NCI-H748 treated with DMSO at 0.1 percent for 48 hours (cell line): ENCODE data around the gene NAGA.
"Not testable (repeated sequence)": the region's sequence is repeated elsewhere in the genome, so short reads cannot be mapped to it uniquely, and the experiment has no call there.

Source experiments
- DNase-seq: peaks from one replicate; lab custom pipeline; 2025; lab: John Stamatoyannopoulos, UW

Gene NAGA

DNA sequence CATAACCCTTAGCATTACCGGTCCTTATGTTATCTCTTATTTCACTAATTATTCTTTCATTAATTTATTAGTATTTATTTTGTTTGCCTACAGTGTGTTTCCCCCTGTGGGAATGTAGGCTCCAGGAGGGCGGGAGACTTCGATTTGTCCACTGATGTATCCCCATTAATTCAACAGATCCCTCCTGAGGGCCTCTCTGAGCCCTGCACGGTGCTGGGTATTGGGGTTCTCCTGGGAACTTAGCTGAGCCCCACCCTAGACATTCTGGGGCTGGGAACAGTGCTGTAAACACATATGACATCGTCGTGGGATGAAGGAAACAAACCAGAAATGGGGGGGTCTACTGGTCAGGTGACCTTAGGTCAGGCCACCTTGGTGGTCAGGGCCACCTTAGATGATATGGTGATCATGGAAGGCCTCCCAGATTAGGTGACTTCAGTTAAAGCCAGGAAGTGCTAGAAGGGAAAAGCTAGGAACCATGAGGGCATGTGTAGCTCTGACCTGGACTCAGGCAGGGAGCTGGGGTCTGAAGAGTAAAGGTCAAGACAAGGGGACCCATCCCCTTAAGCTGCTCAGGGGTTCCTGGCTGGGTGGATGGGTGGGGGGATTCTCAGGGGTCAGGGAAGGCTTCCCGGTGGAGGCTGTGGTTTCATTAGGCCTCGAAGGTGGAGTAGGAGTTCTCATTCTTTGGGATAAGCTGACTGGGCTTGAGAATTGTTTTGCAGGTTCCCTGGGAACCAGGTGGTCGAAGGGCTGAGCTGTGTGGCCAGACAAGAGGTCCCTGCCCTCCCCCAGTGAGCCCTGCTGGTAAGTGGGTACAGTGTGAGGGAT is 4.4 kb upstream of the NAGA start:
- DNase-seq, result no peak

DNA sequence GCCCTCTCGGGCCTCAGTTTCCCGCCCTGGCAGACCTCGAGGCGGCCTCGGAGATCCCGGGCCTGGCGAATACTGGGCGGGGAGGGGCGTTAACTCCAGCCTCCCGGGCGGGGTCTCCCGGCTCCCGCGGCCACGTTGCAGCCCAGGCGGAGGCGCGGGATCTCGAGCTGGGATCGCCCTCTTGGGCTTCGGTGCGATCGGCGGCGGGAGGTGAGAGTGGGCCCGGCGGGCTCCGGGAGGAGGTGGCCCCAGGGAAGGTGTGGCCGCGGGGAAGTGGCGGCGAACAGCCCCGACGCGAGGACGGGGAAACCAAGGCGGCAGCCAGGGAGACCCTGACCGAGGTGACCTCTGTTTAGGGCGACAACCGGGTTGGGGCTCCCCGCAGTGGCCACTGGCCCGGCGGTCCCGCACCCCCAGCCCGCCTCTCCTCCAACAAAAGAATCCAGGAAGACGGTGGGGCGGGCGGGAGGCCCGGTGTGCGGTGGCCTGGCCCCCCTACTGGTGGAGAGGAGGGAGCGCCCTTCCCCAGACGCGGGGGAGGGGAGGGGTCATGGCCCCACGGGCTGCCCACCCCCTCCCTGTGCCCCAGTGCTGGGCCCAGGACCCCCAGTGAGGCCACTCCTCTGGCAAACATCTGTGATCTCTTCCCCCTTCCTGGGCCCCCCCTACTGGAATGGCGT is 3.7 kb upstream of the NAGA start, which contains the start of gene PHETA2:
Gene PHETA2, plus strand, starts transcription at position 117 of the 680 bp plus-strand sequence. CDS start 3,046 bp downstream, outside the sequence.
- no peak for DNase-seq

DNA sequence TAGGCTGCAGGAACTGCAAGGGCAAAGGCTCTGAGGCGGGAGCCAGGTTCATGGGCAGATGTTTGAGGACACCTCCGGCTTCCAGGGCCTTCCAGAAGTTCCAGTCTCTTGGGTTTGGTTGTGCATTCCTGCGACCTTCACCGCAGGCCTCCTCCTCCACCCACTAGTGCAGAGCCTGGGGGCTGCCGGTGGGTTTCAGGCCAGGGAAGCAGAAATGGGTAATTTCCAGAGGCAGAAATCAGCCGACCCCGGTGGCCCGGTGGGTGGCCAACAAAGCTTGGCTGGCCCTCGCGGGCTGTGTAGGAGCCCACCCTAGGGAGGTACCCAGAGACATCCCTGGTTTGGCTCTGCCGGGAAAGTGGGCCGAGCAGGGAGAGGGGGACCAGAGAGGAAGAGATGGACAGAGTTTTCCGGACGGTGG is 3.0 kb upstream of the NAGA start:
- DNase-seq, result no peak

DNA sequence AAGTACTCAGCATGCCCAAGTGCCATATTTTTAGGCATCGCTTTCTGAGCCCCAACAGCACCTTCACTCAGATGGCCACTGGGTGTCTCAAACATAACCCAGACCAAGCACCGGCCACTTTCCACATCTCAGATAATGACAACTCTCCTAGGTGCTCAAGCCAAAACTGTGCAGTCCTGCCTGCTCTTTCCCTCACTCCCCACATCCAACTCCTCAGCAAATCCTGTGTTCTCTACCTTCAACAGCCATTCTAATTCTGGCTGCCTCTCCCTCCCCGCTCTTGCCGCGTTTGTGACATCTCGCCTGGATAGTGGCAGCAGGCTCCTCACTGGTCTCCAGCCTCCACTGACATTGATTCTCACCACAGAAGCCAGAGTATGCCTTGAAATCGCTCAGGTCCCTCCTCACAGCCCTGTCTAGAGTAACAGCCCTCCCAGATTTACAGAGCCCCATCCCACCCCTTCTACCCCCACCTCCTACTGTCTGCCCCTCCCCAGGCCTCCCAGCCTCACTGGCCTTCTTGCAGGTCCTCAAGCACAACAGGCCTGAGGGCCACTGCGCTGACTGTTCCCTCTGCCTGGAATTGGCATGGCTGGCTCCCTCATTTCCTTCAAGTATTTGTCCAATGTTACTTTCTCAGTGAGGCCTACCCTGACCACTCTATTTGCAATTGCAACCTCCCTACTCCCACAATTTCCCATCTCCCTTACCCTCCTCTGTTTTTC is 2.2 kb upstream of the NAGA start:
- no peak for DNase-seq

DNA sequence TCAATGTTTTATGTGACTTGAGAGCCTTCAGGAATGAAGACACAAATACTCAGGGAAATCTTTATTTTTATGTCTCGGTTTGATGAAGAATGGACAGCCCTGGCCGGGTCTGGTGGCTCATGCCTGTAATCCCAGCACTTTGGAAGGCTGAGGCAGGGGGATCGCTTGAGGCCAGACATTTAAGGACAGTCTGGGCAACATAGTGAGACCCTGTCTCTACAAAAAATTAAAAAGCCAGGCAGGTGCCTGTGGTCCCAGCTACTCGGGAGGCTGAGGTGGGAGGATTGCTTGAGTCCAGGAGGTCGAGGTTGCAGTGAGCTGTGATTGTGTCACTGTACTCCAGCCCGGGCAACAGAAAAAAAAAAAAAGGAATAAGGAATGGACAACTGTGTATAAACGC is 896 bp upstream of the NAGA start:
- DNase-seq, result not testable (repeated sequence)

DNA sequence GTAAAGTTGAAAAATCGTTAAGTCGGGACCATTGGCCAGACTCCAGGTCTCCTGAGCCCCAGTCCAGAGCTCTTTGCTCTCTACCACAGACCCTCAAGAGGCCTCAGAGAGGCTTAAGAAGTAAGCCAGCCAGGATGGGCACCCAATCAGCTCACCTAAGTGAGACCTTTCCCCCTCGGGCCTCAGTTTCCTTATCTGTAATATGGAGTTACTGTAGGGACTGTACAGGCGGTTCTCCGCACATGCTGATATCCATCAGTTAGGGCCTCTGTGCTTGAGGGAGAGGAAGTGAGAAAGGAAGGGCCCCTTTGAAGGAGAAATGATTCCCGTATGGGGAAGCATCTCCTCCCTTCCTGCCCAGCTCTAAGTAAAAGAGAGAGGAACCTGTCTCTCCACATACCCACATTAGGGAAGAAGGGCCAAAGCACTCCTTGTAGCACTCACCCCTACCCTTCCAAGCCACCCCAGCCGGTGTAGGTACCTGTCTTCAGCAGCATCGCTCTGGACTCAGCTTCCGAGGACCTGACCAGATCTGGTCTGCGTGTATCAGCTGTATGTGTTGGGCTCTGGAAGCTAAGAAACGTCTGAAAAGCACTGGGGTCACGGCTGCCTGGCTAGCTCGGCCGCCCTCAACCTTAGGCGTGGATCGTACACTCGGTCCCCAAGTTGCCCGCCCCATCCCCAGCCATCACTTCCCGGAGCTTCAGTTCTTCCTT is 653 bp downstream of the NAGA start:
- no peak for DNase-seq

DNA sequence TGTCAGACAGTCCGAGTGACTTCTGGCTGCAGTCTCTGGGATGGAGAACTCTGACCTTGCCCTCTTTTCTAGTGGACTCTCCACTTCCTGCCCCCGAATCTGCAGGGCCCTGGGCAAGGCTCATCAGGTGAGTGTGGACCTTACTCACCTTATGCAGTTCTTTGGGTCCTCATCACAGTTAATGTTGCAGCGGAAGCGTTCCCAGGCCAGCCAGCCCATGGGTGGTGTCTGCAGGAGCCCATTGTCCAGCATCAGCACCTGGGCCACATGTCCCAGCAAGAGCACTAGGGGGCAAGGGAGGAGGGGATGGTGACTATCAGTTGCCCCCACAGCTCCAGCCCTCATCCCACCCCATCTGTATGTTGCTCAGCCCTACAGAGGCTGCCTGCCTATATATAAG is 2.3 kb downstream of the NAGA start:
- DNase-seq, result no peak

DNA sequence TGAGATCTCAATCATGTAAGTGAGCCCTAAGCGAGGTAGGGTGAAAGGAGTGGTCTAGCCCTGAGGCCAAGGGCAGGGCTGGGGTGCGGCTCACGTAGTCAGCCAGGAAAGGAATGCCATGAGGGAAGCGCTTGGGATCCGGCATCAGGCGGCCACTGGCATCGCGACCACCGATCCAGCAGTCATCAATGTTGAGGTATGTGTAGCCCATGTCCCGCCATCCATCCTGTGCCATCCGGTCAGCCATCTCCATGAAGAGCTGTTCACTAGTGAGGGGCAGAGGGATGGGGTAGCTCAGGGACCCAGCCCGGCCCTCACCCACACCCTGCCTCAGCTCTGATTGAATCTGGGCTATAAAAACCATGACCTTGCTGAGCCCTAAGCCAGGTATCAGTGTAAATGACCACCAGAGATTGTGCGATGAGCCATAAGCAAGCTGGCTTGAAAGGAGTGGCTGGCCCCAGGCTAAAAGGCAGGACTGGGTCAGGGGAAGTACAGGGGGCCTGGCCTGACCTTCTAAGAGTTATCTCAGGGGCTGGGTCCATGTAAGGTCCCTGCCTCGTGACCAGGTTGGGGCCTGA is 2.9 kb downstream of the NAGA start:
- DNase-seq, result no peak

DNA sequence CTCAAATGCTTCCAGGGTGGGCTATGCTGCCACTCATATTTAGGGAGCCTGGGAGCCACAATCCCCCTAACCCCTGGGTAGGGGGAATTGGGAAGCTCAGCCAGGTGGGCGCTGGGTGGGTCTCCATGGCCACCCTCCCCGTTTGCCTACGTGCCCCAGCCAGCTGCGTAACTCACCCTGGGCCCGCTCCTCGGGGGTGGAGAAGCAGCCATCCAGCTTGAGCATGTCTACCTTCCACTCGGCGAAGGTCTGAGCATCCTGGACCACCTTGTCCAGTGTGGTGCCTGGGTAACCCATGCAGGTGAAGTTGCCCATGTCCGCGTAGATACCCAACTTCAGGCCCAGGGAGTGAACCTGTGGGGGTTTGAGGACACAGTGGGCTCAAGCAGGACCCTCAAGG is 3.7 kb downstream of the NAGA start:
- DNase-seq, result no peak

DNA sequence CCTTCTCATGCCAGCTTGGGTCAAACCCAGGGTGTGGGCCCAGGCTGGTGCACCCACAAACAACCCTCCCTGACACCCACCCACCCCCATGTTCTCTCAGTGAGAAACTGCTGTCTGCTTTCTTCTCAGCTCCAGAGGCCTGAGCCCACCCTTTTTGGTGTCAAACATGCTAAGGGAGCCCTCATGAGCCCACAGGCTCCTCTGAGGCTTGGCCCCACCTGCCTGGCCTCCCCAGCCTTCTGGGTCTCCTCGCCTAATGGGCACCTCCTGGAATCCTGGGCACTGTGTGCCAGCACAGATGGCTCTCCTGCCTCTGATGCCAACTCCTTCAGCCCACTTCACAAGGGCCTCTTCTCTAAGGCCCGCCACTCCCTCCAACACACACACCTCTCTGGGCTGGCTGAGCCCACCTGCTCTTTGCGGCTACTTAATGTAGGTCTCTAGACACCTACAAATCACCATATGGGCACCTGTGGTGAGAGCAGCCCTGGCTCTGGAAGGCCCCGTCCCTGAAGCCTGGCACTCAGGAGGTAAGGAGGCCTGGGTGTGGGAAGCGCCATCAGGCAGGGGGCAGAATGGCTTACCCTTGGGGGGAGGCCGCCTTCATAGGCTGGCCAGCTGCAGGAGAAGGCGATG is 4.4 kb downstream of the NAGA start:
- no peak for DNase-seq

DNA sequence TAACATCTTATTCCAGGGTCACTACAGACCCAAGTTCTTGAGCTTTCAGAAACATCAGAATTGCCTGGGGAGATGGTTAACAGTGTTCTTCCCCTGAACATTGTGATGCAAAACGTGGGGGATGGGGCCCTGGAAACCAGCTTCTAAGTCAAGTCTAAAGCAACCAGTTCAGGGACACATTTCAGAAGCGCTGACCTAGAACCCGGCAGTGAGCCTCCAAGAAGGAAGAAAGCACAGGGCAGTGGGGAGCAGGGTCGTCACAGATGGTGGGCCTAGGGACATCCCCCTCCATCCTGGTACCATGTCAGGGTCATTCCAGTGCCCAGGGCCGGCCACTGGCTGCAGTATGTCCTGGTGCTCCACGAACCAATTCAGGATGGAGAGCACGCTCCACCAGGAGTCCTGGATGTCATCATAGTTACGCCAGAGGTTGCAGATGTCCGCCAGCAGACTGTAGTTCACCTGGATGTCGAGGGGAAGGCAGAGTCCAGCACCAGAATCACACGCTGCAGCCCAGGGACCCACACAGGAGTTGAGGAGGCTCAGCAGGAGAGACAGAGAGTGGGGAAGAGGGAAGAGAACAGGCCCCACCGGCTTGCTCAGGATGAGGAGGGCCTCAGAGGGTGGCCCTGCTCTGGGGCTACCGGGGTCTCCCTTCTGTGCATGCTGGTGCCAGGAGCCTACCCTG is 5.0 kb downstream of the NAGA start:
- no peak for DNase-seq

DNA sequence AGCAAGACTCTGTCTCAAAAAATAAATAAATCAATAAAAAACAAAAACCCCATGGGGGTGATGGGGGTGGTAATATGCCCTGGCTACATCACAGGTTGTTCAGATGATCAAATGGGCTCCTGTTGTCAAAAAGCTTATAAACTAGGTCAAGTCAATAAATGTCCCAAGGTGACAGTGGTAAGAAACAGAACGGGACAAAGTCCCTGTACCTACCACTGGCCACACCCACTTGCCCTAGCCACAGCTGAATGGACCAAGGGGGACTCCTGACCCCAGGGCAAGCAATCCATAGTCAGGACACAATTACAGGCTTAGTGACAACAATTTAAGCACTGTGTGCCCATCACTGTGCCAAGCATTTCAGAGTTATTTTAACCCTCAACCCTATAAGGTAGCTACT is 6.0 kb downstream of the NAGA start:
- DNase-seq, result no peak

DNA sequence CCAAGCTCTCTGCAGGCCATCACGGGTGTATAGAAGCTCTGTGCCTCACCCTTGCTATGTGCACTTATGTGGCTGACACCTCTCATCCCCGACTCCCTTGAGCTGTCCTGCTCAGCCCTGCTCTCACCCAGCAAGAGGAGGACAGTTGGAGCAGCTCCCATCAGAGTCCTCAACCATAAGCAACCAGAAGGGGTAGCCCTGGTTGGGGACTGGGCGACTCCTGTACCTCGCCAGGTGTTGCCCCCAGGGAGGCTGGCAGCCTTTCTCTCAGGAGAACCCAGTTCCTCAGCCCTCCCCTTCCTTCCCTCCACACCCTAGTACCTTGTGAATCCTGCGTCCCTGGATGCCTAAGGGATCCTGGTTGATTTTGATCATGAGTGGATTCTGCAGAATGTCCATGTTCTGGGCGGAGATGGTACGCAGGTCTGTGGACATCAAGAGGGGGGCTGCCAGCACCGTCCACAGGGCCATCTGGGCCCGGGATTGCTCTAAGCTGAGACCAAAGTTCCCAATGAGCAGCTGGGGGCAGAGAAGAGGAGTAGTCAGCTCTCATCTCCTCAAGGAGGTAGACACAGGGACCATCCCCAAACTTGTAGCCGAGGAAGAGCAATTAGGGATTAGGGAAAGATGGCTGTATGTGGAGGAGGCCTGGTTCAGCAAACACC is 8.0 kb downstream of the NAGA start:
- no peak for DNase-seq

DNA sequence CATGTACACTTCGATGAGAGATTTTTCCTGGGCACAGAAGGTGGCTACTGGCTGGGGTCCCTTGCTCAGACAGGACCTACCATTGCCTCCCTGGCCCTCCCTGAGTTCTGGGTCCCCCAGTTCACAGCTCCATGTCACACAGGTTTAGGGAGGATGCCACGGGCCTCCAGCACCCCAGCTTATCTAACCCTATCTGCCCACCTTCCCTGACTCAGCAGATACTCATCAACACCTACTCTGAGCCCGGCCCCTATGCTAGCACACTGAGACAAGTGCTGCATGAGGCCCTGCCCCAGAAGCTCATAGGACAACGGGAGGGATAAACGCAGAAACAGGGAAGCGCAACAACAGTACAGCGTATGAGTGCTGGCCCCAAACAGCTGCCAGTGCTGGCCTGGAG is 9.6 kb downstream of the NAGA start:
- DNase-seq, result no peak

DNA sequence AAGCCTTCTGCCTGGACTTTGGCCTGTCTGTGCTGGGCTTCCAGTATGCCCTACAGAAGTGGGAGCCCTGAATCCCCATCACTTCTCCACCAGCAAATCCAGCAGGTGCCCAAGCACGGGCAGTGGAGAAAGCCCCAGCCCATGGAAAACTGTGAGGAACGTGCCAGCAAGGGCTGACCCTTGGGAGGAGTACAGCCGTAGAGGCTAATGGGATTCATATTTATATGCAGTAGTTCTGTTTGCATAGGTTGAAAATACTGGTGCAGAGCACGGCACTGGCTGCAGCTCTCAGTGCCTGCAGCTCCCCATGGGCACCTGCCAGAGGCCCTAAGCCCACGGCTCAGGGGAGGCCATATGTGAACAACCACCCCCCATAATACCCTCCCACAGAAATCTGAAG is 10.1 kb downstream of the NAGA start:
- no peak for DNase-seq

DNA sequence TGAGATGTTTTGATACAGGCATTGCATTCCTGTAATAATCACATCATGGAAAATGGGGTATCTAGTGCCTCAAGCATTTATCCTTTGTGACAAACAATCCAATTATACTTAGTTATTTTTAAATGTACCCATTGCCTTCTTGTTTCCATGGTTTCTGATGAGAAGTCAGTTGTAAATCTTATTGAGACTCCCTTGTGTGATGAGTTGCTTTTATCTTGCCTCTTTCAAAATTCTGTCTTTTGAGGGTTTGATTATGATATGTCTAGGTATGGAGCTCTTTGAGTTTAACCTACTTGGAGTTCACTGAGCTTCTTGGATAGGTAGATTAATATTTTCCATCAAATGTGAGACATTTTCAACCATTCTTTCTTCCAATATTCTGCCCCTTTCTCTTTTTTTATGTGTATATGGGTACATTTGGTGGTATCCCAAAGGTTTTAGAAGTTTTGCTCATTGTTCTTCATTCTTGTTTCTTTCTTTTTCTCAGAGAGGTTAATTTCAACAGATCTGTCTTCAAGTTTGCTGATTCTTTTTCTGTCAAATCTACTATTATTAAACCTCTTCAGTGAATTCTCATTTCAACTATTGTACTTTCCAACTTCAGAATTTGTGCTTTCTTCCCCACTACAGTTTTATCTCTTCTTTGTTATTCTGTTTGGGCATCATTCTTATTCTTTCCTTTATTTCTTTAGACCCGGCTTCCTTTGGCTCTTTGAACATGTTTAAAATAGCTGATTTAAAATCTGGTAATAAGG is 13.7 kb downstream of the NAGA start:
- no peak for DNase-seq

DNA sequence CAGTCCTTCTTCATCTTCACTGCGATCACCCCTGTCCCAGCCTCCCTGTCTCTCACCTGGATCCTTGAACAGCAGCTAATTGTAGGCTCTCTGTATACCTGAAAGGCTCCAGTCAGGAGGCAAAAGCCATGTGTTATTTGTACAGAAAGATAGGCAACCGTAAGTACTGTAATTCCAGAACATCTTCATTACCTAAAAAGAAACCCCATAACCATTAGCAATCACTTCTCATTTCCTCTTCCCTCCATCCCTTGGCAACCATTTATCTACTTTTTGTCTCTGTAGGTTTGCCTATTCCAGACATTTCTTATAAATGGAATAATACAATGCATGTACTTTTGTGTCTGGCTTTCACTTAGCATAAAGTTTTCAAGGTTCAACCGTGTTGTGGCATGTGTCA is 17.8 kb downstream of the NAGA start:
- DNase-seq, result no peak

DNA sequence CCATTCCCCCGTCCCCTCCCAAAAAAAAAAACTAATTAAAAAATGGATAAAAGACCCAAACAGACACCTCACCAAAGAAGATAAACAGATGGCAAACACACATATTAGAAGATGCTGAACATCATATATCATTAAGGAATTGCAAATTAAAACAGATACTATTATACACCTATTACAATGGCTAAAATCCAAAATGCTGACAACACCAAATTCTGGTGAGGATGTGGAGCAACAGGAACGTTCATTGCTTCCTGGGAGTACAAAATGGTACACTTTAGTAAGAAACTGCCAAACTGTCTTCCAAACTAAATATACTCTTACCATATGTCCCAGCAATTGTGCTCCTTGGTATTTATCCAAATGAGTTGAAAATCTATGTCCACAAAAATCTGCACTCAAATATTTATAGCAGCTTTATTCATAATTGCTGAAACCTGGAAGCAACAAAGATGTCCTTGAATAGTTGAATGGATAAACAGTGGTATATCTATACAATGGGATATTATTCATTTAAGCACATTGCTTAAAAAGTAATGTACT is 19.9 kb downstream of the NAGA start:
- no peak for DNase-seq

DNA sequence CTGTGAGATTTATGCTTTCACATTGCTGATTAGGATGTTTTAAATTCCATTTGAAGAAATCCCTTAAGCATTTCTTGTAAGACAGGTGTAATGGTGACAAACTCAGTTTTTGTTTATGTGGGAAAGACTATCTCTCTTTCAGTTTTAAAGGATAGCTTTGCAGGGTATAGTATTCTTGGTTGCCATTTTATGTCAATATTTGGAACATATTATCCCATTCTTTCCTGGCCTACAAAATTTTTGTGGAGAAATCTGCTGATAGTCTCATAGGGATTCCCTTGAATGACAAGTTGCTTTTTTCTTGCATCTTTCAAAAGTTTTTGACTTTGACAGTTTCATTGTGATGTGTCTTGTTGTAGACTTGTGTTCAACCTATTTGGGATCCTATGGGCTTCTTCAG is 28.8 kb downstream of the NAGA start:
- DNase-seq, result no peak
